NCI-H2171 treated with DMSO at 0.1 percent for 48 hours (cell line): ENCODE measurements around the gene GLUL.

Experiments
- DNase-seq: peaks from one replicate; lab custom pipeline; 2025; lab: John Stamatoyannopoulos, UW

The GLUL gene

GRCh38 chr1:182394055-182394775, 2.6 kb upstream of the GLUL start:
- DNase-seq = no peak

GRCh38 chr1:182392050-182393028, 749 bp upstream of the GLUL start:
- peak; percentile 86 for DNase-seq

DNA sequence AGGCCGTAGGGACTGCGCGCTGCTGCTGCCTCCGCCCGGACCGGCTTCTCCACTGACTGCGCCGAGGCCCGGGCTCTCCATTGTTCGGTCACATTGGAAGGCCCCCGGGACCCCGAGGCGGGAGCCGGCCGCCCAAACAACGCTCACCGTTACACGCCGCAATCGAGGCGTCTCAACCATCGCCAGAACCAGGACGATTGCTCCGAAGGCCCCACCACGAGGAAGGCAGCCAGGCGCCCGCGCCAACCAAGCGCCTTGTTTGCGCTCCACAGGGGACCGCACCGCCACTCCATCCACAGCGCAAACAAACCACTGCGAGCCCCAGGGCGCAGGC, 595 bp downstream of the GLUL start:
- no peak for DNase-seq

DNA sequence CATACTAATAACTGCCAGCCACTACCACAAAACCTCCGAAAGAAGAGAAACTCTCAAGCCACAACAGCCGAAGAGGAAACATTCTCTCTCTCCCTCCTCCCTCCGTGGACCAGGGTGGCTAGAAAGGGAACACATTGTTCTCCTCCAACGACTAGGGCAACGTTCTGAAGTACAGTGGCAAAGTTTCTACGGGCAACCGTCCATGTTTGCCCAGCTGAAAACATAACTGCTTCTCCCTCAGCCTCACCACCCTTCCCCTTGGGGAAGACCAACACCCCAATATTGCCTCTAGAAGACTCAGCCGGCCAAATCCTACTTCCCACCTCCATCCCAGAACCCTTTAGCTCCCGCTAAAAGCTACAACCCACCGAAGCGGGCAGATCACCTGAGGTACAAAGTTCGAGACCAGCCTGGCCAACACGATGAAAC, 2.0 kb downstream of the GLUL start:
- no peak for DNase-seq

- no peak for DNase-seq
These were observed 3.0 kb downstream of the GLUL start for GRCh38 chr1:182388392-182389134.

- DNase-seq = no peak
These were observed 4.0 kb downstream of the GLUL start for GRCh38 chr1:182387566-182387965.

- DNase-seq = no peak
These were observed 4.6 kb downstream of the GLUL start for GRCh38 chr1:182386980-182387379.

DNA sequence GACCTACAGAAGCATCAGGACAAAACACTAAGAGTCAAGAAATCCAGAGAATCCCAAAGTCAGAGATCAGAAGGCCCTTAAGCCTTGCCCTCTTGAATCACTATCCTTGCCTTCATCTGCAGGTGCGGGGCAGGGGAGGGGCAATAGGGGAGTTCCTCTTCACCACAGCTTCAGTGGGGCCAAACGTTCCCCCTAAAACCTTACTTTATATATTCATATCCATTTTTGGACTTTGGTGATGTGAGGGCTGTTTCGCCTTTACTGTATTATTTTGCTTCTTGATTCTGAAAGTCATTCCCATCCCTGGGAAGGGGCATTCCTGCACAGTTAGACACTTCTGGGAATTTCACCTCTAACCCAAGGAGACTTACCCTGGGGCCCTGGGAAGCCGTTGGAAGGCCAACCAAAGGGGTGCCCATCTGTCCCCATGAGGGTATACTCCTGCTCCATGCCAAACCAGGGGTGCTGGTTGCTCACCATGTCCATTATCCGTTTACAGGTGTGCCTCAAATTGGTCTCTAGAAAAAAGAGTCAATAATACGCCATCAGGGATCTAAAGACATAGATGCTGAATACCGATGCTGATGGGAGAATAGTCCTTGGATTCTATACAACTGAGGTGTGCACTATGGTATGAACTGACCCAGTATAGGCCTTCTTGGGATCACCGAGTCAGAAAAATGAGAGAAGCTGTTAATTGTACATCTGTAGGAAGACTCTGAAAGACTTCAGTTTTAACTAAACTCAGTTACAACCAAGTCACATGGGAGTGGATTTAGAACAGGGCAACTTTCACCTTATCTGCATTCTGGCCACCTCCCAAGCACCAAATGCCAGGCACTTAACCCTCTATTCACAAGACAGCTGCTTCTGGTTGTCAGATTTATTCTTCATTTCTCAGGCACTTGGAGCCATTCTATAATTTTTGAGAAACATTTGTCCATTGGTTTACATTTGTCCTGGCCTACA, 5.4 kb downstream of the GLUL start:
- DNase-seq = no peak

GRCh38 chr1:182384387-182384960, 7.1 kb downstream of the GLUL start:
- DNase-seq = no peak

- no peak for DNase-seq
These were observed 7.7 kb downstream of the GLUL start for GRCh38 chr1:182383934-182384333.

DNA sequence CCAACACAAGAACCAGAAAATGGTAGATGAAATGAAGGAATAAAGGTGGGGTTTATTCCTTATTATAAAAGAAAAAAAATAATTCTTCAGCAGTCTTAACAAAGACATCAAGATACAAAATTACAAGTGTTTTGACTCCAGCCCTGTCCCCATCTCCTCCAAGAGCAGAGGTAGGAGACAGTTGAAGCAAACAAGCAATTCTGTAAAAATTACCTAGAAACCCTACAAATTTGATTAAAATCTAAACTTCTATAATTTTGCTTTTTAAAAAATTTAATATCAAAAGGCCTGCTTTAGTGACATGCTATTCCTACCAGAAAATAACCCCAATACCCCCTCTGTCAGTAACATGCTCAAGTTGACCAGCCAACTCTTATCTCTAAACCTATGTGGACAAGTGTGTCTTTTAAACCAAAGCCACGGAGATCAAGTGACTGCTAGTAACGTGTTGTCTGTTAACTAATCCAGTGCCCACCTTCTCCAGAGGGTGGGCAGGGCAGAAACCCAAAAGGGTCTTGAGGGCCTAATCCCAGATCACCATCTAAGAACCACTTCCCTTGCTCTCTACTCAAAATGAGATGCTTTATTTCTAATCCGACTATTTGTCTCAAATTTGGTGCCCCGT, 8.4 kb downstream of the GLUL start:
- no peak for DNase-seq

DNA sequence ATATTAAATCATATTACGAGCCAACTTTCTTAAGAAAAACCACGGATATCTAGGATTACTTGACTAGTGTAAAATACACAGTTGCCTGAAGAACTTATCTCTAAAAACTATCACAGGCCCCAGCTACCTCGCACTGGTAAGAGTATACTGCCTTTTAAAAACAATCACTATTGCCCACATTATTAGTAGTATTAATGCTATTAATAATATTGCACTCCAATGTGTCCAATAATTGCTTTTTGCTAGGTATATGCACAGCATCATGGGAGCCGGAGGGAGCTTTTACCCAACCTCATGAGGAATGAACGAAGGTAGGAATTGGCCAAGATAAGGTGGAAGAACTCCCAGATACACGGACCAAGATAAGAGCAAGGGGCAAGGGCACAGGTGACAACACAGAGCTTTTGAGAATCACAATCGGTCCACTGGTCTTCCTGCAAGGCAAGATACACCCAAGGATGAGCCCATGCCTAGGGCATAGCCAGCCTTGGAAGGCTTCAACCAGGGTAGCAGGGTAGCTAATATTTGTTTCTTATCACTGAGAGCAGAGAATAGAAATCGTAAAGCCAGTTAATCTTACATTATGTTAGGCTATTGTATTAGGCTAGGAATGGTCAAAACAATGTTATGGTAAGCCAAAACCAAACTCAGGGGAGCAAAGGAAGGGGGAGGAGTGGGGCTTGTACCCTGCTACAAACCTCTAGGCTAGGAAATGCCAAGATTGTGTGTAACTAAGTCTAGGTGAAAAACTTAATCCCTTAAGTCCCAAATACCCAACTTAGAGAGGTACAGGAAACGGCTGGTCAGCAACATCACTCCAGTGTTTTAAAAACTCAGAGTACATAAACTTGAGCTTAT, 9.4 kb downstream of the GLUL start:
- no peak for DNase-seq

DNA sequence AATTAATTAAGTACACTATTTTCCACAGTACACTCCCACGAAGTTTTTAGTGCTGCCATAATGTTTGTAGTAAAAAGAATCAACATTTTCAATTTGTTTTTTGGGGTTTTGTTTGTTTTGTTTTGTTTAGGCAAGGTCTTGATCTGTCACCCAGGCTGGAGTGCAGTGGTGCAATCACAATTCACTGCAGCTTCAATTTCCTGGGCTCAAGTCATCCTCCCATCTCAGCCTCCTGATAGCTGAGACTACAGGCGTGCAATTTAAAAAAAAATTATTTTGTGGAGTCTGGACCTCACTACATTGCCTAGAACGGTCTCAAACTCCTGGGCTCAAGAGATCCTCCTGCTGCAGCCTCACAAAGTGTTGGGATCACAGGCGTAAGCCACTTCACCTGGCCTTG, 11.4 kb downstream of the GLUL start:
- no peak for DNase-seq

- DNase-seq = peak; percentile 35
These were observed 11.8 kb downstream of the GLUL start for GRCh38 chr1:182379781-182380180.

- DNase-seq = no peak
These were observed 14.5 kb downstream of the GLUL start for GRCh38 chr1:182376936-182377574.

- DNase-seq = no peak
These were observed 17.3 kb downstream of the GLUL start for GRCh38 chr1:182374101-182374834.

DNA sequence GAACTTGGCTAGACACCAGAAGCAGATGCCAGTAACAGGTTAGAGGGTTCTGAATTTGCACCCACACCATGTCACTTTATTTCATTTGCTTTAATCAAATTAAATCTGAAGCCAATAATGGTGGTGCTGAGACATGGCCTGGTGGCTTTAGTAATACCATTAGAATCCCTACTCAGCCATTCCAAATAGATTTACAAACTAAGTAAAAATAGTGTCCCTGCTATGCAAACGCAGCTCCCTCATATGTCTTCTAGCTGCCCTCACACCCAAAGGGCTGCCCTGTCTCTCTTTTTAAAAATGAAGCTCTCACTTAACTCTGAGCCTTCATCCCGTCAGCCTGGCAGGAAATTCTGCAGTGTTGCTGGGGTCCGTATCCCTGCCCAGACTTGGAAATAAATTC, 21.1 kb downstream of the GLUL start:
- DNase-seq = no peak

DNA sequence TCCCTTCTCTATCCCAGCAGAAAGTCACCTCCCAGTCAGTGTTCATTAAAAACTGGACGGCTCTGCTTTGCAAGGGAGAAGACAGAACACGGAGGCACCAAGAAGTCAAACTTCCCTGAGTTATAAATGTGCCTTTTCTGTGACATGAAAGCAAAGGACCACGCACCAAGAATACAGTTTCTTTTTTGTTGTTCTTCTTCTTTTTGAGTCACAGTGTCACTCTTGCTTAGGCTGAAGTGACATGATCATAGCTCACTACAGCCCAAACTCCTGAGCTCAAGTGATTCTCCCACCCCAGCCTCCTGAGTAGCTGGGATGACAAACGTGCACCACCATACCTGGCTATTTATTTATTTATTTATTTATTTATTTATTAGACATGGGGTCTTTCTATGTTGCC, 22.7 kb downstream of the GLUL start:
- no peak for DNase-seq
